Measurements from ENCODE around the gene TMEM254. TPM values are rescaled to one million over a fixed set of nuclear protein-coding genes. Genes with fewer than 3 reads are reported as not detected.

TMEM254 gene
- polyA plus RNA-seq, 1 experiment: 34.4 TPM

DNA sequence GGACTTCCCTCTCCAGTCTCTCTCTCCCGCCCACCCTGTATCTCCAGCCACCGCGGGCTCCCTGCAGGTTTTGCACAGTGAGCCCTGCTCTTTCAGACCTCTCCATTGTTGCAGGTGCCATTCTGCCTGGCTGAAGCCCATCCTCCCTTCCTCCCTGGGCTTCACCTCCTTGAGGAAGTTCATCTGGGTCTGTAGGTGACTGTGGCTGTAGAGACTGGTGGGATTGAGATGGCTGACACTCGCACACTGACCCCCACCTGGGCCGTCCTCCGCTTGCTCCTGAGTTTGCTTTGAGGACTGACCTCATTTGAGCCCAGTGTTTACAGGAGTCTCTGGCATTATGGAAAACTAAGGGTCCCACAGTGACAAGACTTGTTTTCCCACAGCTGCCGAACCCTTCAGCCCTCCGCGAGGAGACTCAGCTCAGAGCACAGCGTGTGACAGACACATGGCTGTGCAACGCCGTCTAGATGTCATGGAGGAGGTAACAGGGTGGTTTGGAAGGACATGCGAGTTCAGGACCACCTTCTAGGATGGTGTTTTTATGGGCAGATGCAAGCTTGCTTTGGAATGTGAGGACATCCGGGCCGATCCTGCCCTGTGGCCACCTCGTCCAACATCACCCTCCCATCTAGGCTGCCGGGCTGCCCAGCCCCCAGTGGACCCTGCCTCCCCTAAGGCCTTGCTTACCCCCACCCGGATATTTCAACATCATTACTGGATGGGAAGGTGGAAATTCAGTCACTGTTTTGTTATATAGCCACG lies 63.4 kb downstream of the TMEM254 start:
- H3K9me3 ChIP-seq (ENCODE audit: control insufficient read depth, insufficient read depth, low read length): no peaks in the 10 kb centered on the region
- CTCF ChIA-PET: interaction anchor here (3.7 to 3.9 kb wide), 2 partner anchors 11 to 80 kb away, joined by 27 to 73 read pairs; no protein-coding TSS in a partner anchor
- POLR2A ChIA-PET: no interaction called here
- no peak for DNase-seq (ENCODE audit: low read depth, low spot score)
- TF ChIP-seq, protein P1, sequence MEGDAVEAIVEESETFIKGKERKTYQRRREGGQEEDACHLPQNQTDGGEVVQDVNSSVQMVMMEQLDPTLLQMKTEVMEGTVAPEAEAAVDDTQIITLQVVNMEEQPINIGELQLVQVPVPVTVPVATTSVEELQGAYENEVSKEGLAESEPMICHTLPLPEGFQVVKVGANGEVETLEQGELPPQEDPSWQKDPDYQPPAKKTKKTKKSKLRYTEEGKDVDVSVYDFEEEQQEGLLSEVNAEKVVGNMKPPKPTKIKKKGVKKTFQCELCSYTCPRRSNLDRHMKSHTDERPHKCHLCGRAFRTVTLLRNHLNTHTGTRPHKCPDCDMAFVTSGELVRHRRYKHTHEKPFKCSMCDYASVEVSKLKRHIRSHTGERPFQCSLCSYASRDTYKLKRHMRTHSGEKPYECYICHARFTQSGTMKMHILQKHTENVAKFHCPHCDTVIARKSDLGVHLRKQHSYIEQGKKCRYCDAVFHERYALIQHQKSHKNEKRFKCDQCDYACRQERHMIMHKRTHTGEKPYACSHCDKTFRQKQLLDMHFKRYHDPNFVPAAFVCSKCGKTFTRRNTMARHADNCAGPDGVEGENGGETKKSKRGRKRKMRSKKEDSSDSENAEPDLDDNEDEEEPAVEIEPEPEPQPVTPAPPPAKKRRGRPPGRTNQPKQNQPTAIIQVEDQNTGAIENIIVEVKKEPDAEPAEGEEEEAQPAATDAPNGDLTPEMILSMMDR (IDR thresholded peaks at IDR 0.05; ENCODE audit: low read depth, low read length): no peak
- no peak overlapping the region for H3K4me3 ChIP-seq (ENCODE audit: low read depth, low read length)
- H3K27me3 ChIP-seq (ENCODE audit: control insufficient read depth, insufficient read depth, low read length): no peaks in the 10 kb centered on the region
- H3K27ac ChIP-seq (ENCODE audit: low read depth, low read length): no peak overlapping the region

Other genes starting within 250 kb of the TMEM254 start
- gene SFTPD, start 129.6 kb upstream of the TMEM254 start, polyA plus RNA-seq (2011; rRNA removed): not detected in 2 replicates
- 11.5 and 14.2 TPM in 2 replicates for gene PLAC9, start 54.1 kb downstream of the TMEM254 start, polyA plus RNA-seq (2011; rRNA removed)
- 161 and 182 TPM in 2 replicates for gene ANXA11, start 126.9 kb downstream of the TMEM254 start, polyA plus RNA-seq (2011; rRNA removed)
- not detected in 2 replicates for gene MAT1A, start 211.0 kb downstream of the TMEM254 start, polyA plus RNA-seq (2011; rRNA removed)

Data from AG04450 (cell line).